ENCODE results near the gene SLC66A2.

Gene SLC66A2

GRCh38 chr18:79903071-79903635 lies 48.3 kb downstream of the SLC66A2 start:
- TF ChIP-seq ZFX (IDR thresholded peaks at IDR 0.05) = no peak
- H3K27ac ChIP-seq = no peak overlapping the region

- no peak overlapping the region for H3K27ac ChIP-seq
- TF ChIP-seq ZFX (IDR thresholded peaks at IDR 0.05) (no peak), CTCF (conservative IDR thresholded peaks at IDR 0.05) (no peak)
Measured at GRCh38 chr18:79902640-79903039, 48.8 kb downstream of the SLC66A2 start.

GRCh38 chr18:79902075-79902474 lies 49.4 kb downstream of the SLC66A2 start:
- no peak overlapping the region for H3K27ac ChIP-seq
- TF ChIP-seq CTCF (conservative IDR thresholded peaks at IDR 0.05) = no peak
- TF ChIP-seq ZFX (IDR thresholded peaks at IDR 0.05) = no peak

- no peak overlapping the region for H3K27ac ChIP-seq
- TF ChIP-seq CTCF (conservative IDR thresholded peaks at IDR 0.05) = no peak
- no peak for TF ChIP-seq ZFX (IDR thresholded peaks at IDR 0.05)
Measured at GRCh38 chr18:79901665-79902064, 49.8 kb downstream of the SLC66A2 start.

- no peak overlapping the region for H3K27ac ChIP-seq
- TF ChIP-seq ZFX (IDR thresholded peaks at IDR 0.05) (no peak), CTCF (conservative IDR thresholded peaks at IDR 0.05) (no peak)
Measured at GRCh38 chr18:79900610-79901570, 50.6 kb downstream of the SLC66A2 start.

GRCh38 chr18:79899609-79900445 lies 51.6 kb downstream of the SLC66A2 start:
- no peak overlapping the region for H3K27ac ChIP-seq
- TF ChIP-seq CTCF (conservative IDR thresholded peaks at IDR 0.05) (no peak), ZFX (IDR thresholded peaks at IDR 0.05) (no peak)

GRCh38 chr18:79898952-79899608 lies 52.4 kb downstream of the SLC66A2 start:
- TF ChIP-seq ZFX (IDR thresholded peaks at IDR 0.05) (no peak), CTCF (conservative IDR thresholded peaks at IDR 0.05) (no peak)

More at GRCh38 chr18:79898952-79899608, 52.4 kb downstream of the SLC66A2 start:
- no peak overlapping the region for H3K27ac ChIP-seq

Data from C4-2B (cell line).